Hepatocyte (in vitro differentiated cells): ENCODE results near the gene SDE2.

Source experiments
- EZH2 ChIP-seq: fragments of 200-600 bp; sonication (generic); IDR thresholded peaks from 2 replicates; pipeline ENCODE4 v1.6.1; 2016; ENCODE audit warnings: antibody characterized with exemption, mild to moderate bottlenecking, borderline replicate concordance
- EZH2phosphoT487 ChIP-seq: fragments of 200-600 bp; sonication (generic); IDR thresholded peaks from one replicate; pipeline ENCODE4 v1.6.1; 2018; ENCODE audit warnings: antibody characterized with exemption, mild to moderate bottlenecking, low read depth, moderate library complexity; ENCODE audit not compliant: unreplicated experiment, severe bottlenecking
- TF ChIP-seq, protein P1 (sequence below): fragments of 200-600 bp; sonication (generic); IDR thresholded peaks from 2 replicates; pipeline ENCODE4 v1.5.1; 2016; ENCODE audit warnings: antibody characterized with exemption, mild to moderate bottlenecking; ENCODE audit not compliant: poor library complexity

DNA sequence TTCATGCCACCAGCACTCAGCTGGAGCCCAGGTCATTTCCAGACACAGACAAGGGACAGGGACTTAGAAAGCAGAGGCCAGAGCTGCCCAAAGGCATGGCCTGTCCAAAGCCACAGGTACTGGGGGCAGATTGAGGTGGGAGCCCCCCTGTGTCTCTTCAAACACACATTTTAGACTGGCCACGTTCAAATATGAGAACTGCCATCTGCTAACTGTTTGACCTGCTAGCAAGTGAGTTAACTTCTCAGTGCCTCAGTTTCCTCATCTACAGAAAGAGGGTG is 57.3 kb downstream of the SDE2 start:
- TF ChIP-seq, protein P1, sequence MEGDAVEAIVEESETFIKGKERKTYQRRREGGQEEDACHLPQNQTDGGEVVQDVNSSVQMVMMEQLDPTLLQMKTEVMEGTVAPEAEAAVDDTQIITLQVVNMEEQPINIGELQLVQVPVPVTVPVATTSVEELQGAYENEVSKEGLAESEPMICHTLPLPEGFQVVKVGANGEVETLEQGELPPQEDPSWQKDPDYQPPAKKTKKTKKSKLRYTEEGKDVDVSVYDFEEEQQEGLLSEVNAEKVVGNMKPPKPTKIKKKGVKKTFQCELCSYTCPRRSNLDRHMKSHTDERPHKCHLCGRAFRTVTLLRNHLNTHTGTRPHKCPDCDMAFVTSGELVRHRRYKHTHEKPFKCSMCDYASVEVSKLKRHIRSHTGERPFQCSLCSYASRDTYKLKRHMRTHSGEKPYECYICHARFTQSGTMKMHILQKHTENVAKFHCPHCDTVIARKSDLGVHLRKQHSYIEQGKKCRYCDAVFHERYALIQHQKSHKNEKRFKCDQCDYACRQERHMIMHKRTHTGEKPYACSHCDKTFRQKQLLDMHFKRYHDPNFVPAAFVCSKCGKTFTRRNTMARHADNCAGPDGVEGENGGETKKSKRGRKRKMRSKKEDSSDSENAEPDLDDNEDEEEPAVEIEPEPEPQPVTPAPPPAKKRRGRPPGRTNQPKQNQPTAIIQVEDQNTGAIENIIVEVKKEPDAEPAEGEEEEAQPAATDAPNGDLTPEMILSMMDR: no peak
- no peak for TF ChIP-seq EZH2
- no peak for TF ChIP-seq EZH2phosphoT487
